Common myeloid progenitor, CD34-positive (primary cell): ENCODE results near the gene LRRC4C.

Experiments
- CTCF ChIA-PET: fragments of 350-600 bp; sonication (Branson Sonifier 250); formaldehyde crosslinking; loops from one replicate; lab custom pipeline; 2021; ENCODE audit warnings: antibody characterized with exemption; lab: Charles Lee
- POLR2A ChIA-PET: fragments of 350-600 bp; sonication (Branson Sonifier 250); formaldehyde crosslinking; loops from one replicate; lab custom pipeline; 2021; ENCODE audit warnings: antibody characterized with exemption; lab: Charles Lee
- DNase-seq, 3 donors: peaks; one replicate each; pipeline versions ENCODE4 v3.0.0 to v3.0.0-alpha.2; 2013
- H3K27ac ChIP-seq, 2 experiments: 1 replicate in 1 of 2; 2 replicates in 1 of 2; pipeline ENCODE4 v1.7.0; 2013; ENCODE audit warnings: inconsistent platforms in 2 of 2, low read length in 2 of 2, mild to moderate bottlenecking in 2 of 2, low read depth in 1 of 2, moderate library complexity in 1 of 2; ENCODE audit not compliant: severe bottlenecking in 2 of 2, insufficient read depth in 1 of 2, poor library complexity in 1 of 2
- H3K27me3 ChIP-seq, 5 experiments: replicated peaks in 2 of 5; 1 replicate in 3 of 5; 2 replicates in 2 of 5; pipeline versions ENCODE4 v1.6.1 to v1.7.0; 2013; ENCODE audit warnings: low read length in 4 of 5, mild to moderate bottlenecking in 2 of 5, moderate library complexity in 2 of 5, inconsistent platforms in 1 of 5; ENCODE audit not compliant: insufficient read depth in 5 of 5, control insufficient read depth in 4 of 5
- H3K36me3 ChIP-seq, 4 experiments: 1 replicate in 2 of 4; 2 replicates in 2 of 4; pipeline versions ENCODE4 v1.6.1 to v1.7.0; 2013; ENCODE audit warnings: low read length in 3 of 4, control low read depth in 1 of 4, mild to moderate bottlenecking in 1 of 4; ENCODE audit not compliant: control insufficient read depth in 4 of 4, insufficient read depth in 4 of 4
- H3K4me1 ChIP-seq, 4 experiments: 1 replicate in 3 of 4; 2 replicates in 1 of 4; pipeline versions ENCODE4 v1.6.1 to v1.7.1; 2013; ENCODE audit warnings: low read length in 3 of 4, mild to moderate bottlenecking in 3 of 4, control low read depth in 1 of 4, inconsistent platforms in 1 of 4, moderate library complexity in 1 of 4; ENCODE audit not compliant: control insufficient read depth in 4 of 4, insufficient read depth in 4 of 4; ENCODE audit errors: control extremely low read depth in 1 of 4
- H3K4me3 ChIP-seq, 7 experiments: 1 replicate in 4 of 7; 2 replicates in 3 of 7; pipeline versions ENCODE4 v1.5.1 to v1.7.0; 2013; ENCODE audit warnings: mild to moderate bottlenecking in 7 of 7, low read length in 6 of 7, moderate library complexity in 6 of 7, inconsistent platforms in 2 of 7, low read depth in 2 of 7, control low read depth in 1 of 7; ENCODE audit not compliant: insufficient read depth in 4 of 7, control insufficient read depth in 1 of 7; ENCODE audit errors: extremely low read depth in 1 of 7
- H3K9me3 ChIP-seq, 5 experiments: 1 replicate in 4 of 5; 2 replicates in 1 of 5; pipeline versions ENCODE4 v1.6.1 to v1.7.1; 2013; ENCODE audit warnings: low read length in 4 of 5, mild to moderate bottlenecking in 2 of 5, inconsistent platforms in 1 of 5, low read depth in 1 of 5, moderate library complexity in 1 of 5; ENCODE audit not compliant: control insufficient read depth in 4 of 5, insufficient read depth in 2 of 5; ENCODE audit errors: control extremely low read depth in 1 of 5
- WGBS: methylation state at CpG from one replicate; pipeline ENCODE4 v1.1.5; 2013; ENCODE audit not compliant: insufficient coverage; 5-methylcytosine and 5-hydroxymethylcytosine counted together

LRRC4C gene

DNA sequence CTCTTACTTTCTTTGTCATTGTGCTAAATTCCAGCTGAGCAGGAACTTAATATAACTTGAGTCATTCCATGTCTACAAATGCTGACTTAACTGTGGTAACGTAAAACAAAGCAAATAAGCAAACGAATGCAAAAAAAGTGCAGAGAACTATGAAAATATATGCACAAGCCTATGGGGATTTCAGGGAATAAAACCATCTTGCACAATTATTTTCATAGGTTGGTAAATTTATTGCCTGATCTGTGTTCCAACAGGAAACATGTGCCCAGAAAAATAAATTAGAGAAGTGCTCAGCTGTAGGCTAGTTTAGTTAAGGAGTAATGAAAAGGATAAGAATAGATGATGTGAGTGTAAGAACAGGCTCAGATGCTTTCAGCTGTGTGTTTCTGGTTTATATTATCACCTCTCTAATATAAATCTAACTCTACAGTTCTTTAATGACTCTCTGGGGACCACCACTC is 1169.3 kb downstream of the LRRC4C start:
- 20% methylated on average over 1 of the region's 2 CpGs for WGBS
- ChIA-PET POLR2A (no interaction called here), CTCF (interaction anchor here (1.0 kb wide), 1 partner anchor 161 kb away, joined by 3 read pairs; no protein-coding TSS in a partner anchor)
- peaks cover 0 to 12% (median 0%) of the 10 kb centered on the region in 5 experiments for H3K27me3 ChIP-seq
- peaks cover 0 to 54% (median 22%) of the 10 kb centered on the region in 4 experiments for H3K4me1 ChIP-seq
- peak in 2 of 3 donors; percentile 44 to 55 for DNase-seq
- no peaks in the 10 kb centered on the region for H3K36me3 ChIP-seq
- H3K27ac ChIP-seq, result no peak overlapping the region
- no peaks in the 10 kb centered on the region for H3K9me3 ChIP-seq
- peak overlapping the region in 2 of 7 experiments; percentile 29 to 84 for H3K4me3 ChIP-seq

GRCh38 chr11:40289370-40289769 is 1170.1 kb downstream of the LRRC4C start:
- Histone ChIP-seq H3K36me3 (no peaks in the 10 kb centered on the region), H3K4me3 (no peak overlapping the region), H3K9me3 (no peaks in the 10 kb centered on the region), H3K27me3 (peaks cover 0 to 12% (median 0%) of the 10 kb centered on the region in 5 experiments), H3K27ac (no peak overlapping the region), H3K4me1 (peaks cover 0 to 54% (median 22%) of the 10 kb centered on the region in 4 experiments)
- ChIA-PET CTCF (no interaction called here), POLR2A (no interaction called here)
- no peak for DNase-seq
- 67% methylated on average over 1 of the region's 2 CpGs for WGBS

GRCh38 chr11:40287916-40288803 is 1171.3 kb downstream of the LRRC4C start:
- no peak overlapping the region for H3K4me3 ChIP-seq
- POLR2A ChIA-PET, result no interaction called here
- no CpG with 5 or more reads among the region's 5 CpGs for WGBS
- H3K9me3 ChIP-seq, result no peaks in the 10 kb centered on the region
- no peak overlapping the region for H3K27ac ChIP-seq
- H3K27me3 ChIP-seq, result peaks cover 0 to 12% (median 0%) of the 10 kb centered on the region in 5 experiments
- H3K36me3 ChIP-seq, result no peaks in the 10 kb centered on the region
- peaks cover 0 to 48% (median 17%) of the 10 kb centered on the region in 4 experiments for H3K4me1 ChIP-seq
- CTCF ChIA-PET, result no interaction called here
- no peak for DNase-seq

DNA sequence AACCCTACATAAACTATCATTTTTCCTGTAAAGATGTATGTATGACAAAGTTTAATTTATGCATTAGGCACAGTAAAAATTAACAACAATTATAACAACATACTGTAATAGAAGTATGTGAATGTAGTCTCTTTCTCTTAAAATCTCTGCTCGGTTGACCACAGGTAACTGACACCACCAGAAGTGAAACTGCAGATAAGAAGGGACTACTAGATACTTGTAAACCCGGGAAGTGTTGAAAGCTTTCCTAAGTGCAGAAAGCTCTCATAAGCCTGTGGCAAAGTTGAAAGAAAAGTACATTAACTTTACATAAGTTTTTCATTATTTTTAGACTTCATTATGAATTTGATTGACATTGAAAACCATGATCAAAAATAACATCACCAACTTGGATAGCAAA is 1173.3 kb downstream of the LRRC4C start:
- CTCF ChIA-PET, result no interaction called here
- no CpG with 5 or more reads among the region's 2 CpGs for WGBS

DNA sequence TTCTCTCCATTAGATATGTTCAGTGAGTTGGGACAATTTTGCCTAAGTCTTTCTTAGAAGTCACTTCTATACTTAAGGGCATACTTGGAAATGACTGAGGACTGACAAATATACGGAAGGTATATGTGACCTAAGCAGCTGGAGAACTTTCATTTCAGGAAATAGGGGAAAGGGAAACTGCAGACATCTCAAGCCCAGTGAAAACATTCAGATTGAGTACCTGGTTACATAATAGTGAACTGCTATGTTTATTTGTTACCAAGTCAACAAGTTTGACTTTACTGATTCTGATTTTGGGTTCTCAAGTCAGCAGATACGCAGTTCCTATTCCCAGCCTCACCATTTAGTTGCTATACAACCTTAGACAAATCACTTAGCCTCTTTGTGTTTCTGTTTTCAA is 1173.9 kb downstream of the LRRC4C start:
- Histone ChIP-seq H3K36me3 (no peaks in the 10 kb centered on the region), H3K27me3 (peaks cover 0 to 1% (median 0%) of the 10 kb centered on the region in 5 experiments), H3K27ac (no peak overlapping the region), H3K4me3 (no peak overlapping the region), H3K9me3 (no peaks in the 10 kb centered on the region), H3K4me1 (peaks cover 0 to 32% (median 9%) of the 10 kb centered on the region in 4 experiments)
- 38% methylated on average over 1 of the region's 2 CpGs for WGBS
- DNase-seq, result peak in 2 of 3 donors; percentile 57 to 75
- ChIA-PET CTCF (no interaction called here), POLR2A (no interaction called here)

More for the DNA sequence above, 1173.3 kb downstream of the LRRC4C start:
- POLR2A ChIA-PET, result no interaction called here
- no peak for DNase-seq
- Histone ChIP-seq H3K36me3 (no peaks in the 10 kb centered on the region), H3K4me3 (no peak overlapping the region), H3K27ac (no peak overlapping the region), H3K27me3 (peaks cover 0 to 6% (median 0%) of the 10 kb centered on the region in 5 experiments), H3K4me1 (peaks cover 0 to 32% (median 10%) of the 10 kb centered on the region in 4 experiments), H3K9me3 (no peaks in the 10 kb centered on the region)

- peak overlapping the region in 1 of 7 experiments; percentile 19 for H3K4me3 ChIP-seq
- H3K9me3 ChIP-seq, result no peaks in the 10 kb centered on the region
- H3K27me3 ChIP-seq, result no peaks in the 10 kb centered on the region
- ChIA-PET POLR2A (no interaction called here), CTCF (interaction anchor here (1.2 to 1.3 kb wide), 2 partner anchors 10 to 26 kb away, joined by 3 read pairs; no protein-coding TSS in a partner anchor)
- peaks cover 0 to 21% (median 8%) of the 10 kb centered on the region in 4 experiments for H3K4me1 ChIP-seq
- H3K36me3 ChIP-seq, result no peaks in the 10 kb centered on the region
- DNase-seq, result peak; percentile 66 to 93 (median 88)
- WGBS, result 40% methylated on average over 5 of the region's 6 CpGs
- peak overlapping the region; percentile 79 to 88 for H3K27ac ChIP-seq
Measured at GRCh38 chr11:40281052-40281580, 1178.3 kb downstream of the LRRC4C start.
